SIG-M5 treated with dmso at 0.1 percent for 504 hours (cell line): ENCODE data around the gene SAA2.
A peak's percentile ranks its signal among the peaks of the same experiment; 100 is the strongest.
"Not testable (repeated sequence)": the region's sequence is repeated elsewhere in the genome, so short reads cannot be mapped to it uniquely, and the experiment has no call there.

Experiments used
- DNase-seq: peaks from one replicate; lab custom pipeline; 2025; ENCODE audit not compliant: unreplicated experiment; lab: John Stamatoyannopoulos, UW

Gene SAA2

GRCh38 chr11:18248561-18248960 lies at the start of gene SAA2:
SAA2 (minus strand) TSS chr11:18248668; CDS start chr11:18248011, 657 bp downstream.
- DNase-seq: no peak

GRCh38 chr11:18295316-18295715 lies 46.8 kb upstream of the SAA2 start:
- no peak for DNase-seq

- no peak for DNase-seq
These were observed 46.4 kb upstream of the SAA2 start for GRCh38 chr11:18294862-18295261.

GRCh38 chr11:18288911-18289310 lies 40.4 kb upstream of the SAA2 start:
- DNase-seq: no peak

- DNase-seq: no peak
These were observed 37.4 kb upstream of the SAA2 start for GRCh38 chr11:18285841-18286240.

- no peak for DNase-seq
These were observed 34.2 kb upstream of the SAA2 start for GRCh38 chr11:18282626-18283025.

- no peak for DNase-seq
These were observed 32.1 kb upstream of the SAA2 start for GRCh38 chr11:18280438-18281045.

- DNase-seq: peak; percentile 87
These were observed 29.2 kb upstream of the SAA2 start for GRCh38 chr11:18277565-18278271.

- no peak for DNase-seq
These were observed 22.7 kb upstream of the SAA2 start for GRCh38 chr11:18271206-18271605.

- no peak for DNase-seq
These were observed 21.6 kb upstream of the SAA2 start for GRCh38 chr11:18270102-18270501.

GRCh38 chr11:18269252-18269651 lies 20.8 kb upstream of the SAA2 start:
- not testable (repeated sequence) for DNase-seq

- not testable (repeated sequence) for DNase-seq
These were observed 19.1 kb upstream of the SAA2 start for GRCh38 chr11:18267335-18268133.

GRCh38 chr11:18265949-18266348 lies 17.5 kb upstream of the SAA2 start, which contains the start of gene SAA1:
SAA1 (plus strand) TSS chr11:18266264; CDS start chr11:18266888, 624 bp downstream.
- DNase-seq: no peak

GRCh38 chr11:18264677-18265555 lies 16.4 kb upstream of the SAA2 start:
- no peak for DNase-seq

- DNase-seq: no peak
These were observed 15.6 kb upstream of the SAA2 start for GRCh38 chr11:18264035-18264434.

- DNase-seq: not testable (repeated sequence)
These were observed 14.3 kb upstream of the SAA2 start for GRCh38 chr11:18262681-18263350.

GRCh38 chr11:18261721-18262120 lies 13.3 kb upstream of the SAA2 start:
- DNase-seq: no peak

GRCh38 chr11:18259259-18259658 lies 10.8 kb upstream of the SAA2 start:
- no peak for DNase-seq

GRCh38 chr11:18254781-18255361 lies 6.4 kb upstream of the SAA2 start:
- DNase-seq: no peak

GRCh38 chr11:18253778-18254338 lies 5.4 kb upstream of the SAA2 start:
- no peak for DNase-seq
